ENCODE results near the gene AUP1.
"Not testable (repeated sequence)": the region's sequence is repeated elsewhere in the genome, so short reads cannot be mapped to it uniquely, and the experiment has no call there.

AUP1 gene

DNA sequence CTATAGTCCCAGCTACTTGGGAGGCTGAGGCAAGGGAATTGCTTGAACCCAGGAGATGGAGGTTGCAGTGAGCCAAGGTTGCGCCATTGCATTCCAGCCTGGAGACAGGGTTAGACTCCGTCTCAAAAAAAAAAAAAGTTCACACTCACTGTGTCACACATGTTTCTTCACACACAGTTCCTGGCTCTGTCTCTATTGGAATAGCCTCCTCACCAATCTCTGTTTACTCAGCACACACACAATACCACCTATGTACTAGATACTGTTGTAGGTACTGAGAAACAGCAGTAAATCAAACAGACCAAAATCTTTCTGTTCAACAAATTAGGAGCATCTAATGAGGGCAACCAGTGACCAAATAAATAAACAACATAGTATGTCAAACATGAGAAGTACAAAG is 43.4 kb downstream of the AUP1 start:
- no peak overlapping the region for H2AFZ ChIP-seq (ENCODE audit: low read depth, low read length)
- H3K27me3 ChIP-seq (ENCODE audit: insufficient read depth, low read length), result no peaks in the 10 kb centered on the region
- peaks cover 20% of the 10 kb centered on the region for H3K36me3 ChIP-seq (ENCODE audit: insufficient read depth, low read length)
- no peaks in the 10 kb centered on the region for H3K9me3 ChIP-seq (ENCODE audit: low read length)
- peaks cover 9% of the 10 kb centered on the region for H3K4me1 ChIP-seq (ENCODE audit: insufficient read depth, low read length)
- H3K4me3 ChIP-seq (ENCODE audit: low read length), result no peak overlapping the region

DNA sequence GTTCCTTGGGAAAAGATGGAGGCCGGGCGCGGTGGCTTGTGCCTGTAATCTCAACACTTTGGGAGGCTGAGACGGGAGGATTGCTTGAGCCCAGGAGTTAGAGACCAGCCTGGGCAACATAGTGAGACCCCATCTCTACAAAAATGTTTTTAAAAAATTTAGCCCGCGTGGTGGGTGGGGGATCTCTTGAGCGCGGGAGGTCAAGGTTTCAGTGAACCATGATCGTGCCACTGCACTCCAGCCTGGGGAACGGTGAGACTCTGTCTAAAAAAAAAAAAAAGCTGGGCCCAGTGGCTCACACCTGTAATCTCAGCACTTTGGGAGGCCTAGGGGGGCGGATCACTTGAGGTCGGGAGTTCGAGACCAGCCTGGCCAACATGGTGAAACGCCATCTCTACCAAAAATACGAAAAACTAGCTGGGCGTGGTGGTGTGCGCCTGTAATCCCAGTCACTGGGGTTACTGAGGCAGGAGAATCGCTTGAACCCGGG is 45.8 kb downstream of the AUP1 start:
- Histone ChIP-seq H3K4me3 (ENCODE audit: low read length) (peak overlapping the region; percentile 97), H3K36me3 (ENCODE audit: insufficient read depth, low read length) (peaks cover 21% of the 10 kb centered on the region), H3K4me1 (ENCODE audit: insufficient read depth, low read length) (peaks cover 16% of the 10 kb centered on the region)
- H3K9me3 ChIP-seq (ENCODE audit: low read length); H3K27me3 ChIP-seq (ENCODE audit: insufficient read depth, low read length); H2AFZ ChIP-seq (ENCODE audit: low read depth, low read length): not testable (repeated sequence)

GRCh38 chr2:74482801-74483674 is 46.5 kb downstream of the AUP1 start, which contains the start of the genes CCDC142 and TTC31:
Gene CCDC142, minus strand, starts transcription at chr2:74482998. Its CDS starts 161 bp downstream, at chr2:74482837.
Gene TTC31, plus strand, starts transcription at chr2:74483081. Its CDS starts 15 bp downstream, at chr2:74483096.
- Histone ChIP-seq H3K4me1 (ENCODE audit: insufficient read depth, low read length) (peaks cover 16% of the 10 kb centered on the region), H3K9me3 (ENCODE audit: low read length) (no peaks in the 10 kb centered on the region), H3K27me3 (ENCODE audit: insufficient read depth, low read length) (no peaks in the 10 kb centered on the region), H3K36me3 (ENCODE audit: insufficient read depth, low read length) (peaks cover 21% of the 10 kb centered on the region), H3K4me3 (ENCODE audit: low read length) (peak within 1 kb of the TSS; percentile 97), H2AFZ (ENCODE audit: low read depth, low read length) (peak within 1 kb of the TSS; percentile 93)

DNA sequence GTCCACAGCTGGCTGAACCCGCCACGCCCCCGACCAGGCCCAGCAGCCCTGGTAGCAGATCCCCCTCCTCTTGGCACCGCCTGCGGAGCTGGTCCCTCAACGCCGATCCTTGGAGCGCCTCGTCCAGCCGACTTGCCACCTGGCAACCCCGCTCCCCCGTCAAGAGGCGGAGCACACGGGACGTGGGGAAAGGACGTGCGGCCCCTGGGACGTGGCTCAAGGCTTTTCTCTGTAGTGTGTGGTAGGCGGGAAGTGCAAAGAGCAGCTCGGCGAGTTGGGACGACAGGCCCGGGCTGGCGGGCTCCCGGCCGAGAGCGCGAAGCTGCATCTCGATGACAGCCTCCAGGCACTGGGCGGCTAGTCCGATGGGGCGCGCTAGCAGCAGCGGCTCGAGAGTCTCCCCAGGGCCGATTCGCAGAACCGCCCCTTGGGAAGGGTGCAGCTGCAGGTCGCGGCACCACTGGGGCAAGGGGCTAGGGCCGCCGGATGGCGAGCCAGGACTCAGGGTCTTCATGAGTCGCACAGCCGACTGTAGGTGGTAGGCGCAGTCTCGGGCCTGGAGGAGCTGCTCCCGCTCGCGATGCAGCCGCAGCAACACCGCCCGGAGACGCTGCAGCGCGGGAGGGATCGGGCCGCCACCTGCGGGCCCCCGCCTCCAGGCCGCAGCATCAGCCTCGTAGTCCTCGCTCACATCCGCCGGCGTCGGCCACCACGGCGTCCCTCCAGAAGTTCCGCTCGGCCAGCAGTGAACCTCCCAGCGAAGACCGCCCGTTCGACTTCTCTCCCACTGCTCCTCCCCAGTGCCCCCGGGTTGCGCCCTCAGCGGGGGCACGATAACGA is 47.3 kb downstream of the AUP1 start:
- peaks cover 16% of the 10 kb centered on the region for H3K4me1 ChIP-seq (ENCODE audit: insufficient read depth, low read length)
- peak overlapping the region; percentile 97 for H3K4me3 ChIP-seq (ENCODE audit: low read length)
- no peaks in the 10 kb centered on the region for H3K27me3 ChIP-seq (ENCODE audit: insufficient read depth, low read length)
- peak overlapping the region; percentile 93 for H2AFZ ChIP-seq (ENCODE audit: low read depth, low read length)
- H3K9me3 ChIP-seq (ENCODE audit: low read length), result no peaks in the 10 kb centered on the region
- peaks cover 26% of the 10 kb centered on the region for H3K36me3 ChIP-seq (ENCODE audit: insufficient read depth, low read length)

GRCh38 chr2:74481431-74481830 is 48.1 kb downstream of the AUP1 start:
- H2AFZ ChIP-seq (ENCODE audit: low read depth, low read length), result no peak overlapping the region
- peak overlapping the region; percentile 97 for H3K4me3 ChIP-seq (ENCODE audit: low read length)
- H3K4me1 ChIP-seq (ENCODE audit: insufficient read depth, low read length), result peaks cover 16% of the 10 kb centered on the region
- H3K36me3 ChIP-seq (ENCODE audit: insufficient read depth, low read length), result peaks cover 28% of the 10 kb centered on the region
- no peaks in the 10 kb centered on the region for H3K27me3 ChIP-seq (ENCODE audit: insufficient read depth, low read length)
- no peaks in the 10 kb centered on the region for H3K9me3 ChIP-seq (ENCODE audit: low read length)

All from neuron (in vitro differentiated cells).